ENCODE measurements around the gene UCN3.
"Not testable (repeated sequence)": the region's sequence is repeated elsewhere in the genome, so short reads cannot be mapped to it uniquely, and the experiment has no call there.

Gene UCN3

DNA sequence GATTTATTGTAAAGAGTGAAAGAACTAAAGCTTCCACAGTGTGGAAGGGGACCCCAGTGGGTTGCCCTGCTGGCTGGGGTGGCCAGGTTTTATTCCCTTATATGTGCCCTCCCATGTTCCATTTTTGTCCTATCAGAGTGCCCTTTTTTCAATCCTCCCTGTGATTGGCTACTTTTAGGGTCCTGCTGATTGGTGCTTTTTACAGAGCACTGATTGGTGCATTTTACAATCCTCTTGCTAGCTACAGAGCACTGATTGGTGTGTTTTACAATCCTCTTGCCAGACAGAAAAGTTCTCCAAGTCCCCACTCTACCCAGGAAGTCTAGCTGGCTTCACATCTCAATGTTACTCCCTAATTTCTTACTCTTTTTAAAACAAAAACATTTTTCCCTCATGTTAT, 46.0 kb downstream of the UCN3 start:
- not testable (repeated sequence) for DNase-seq

DNA sequence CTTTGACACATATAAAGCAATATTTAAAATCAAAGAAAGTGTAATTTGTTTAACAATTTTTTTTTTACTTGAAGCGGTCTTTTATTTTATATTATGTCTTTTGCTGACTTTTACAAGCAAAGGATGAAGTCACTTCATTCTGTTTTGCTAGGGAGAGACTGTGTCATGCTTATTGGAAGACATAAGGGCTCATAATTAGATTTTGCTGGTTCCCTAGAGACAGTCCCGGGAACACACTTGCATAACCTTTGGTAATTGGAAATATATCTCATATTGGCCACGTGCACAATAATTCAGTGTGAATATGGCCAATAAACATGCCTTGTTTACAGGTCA, 47.1 kb downstream of the UCN3 start:
- DNase-seq = no peak

DNA sequence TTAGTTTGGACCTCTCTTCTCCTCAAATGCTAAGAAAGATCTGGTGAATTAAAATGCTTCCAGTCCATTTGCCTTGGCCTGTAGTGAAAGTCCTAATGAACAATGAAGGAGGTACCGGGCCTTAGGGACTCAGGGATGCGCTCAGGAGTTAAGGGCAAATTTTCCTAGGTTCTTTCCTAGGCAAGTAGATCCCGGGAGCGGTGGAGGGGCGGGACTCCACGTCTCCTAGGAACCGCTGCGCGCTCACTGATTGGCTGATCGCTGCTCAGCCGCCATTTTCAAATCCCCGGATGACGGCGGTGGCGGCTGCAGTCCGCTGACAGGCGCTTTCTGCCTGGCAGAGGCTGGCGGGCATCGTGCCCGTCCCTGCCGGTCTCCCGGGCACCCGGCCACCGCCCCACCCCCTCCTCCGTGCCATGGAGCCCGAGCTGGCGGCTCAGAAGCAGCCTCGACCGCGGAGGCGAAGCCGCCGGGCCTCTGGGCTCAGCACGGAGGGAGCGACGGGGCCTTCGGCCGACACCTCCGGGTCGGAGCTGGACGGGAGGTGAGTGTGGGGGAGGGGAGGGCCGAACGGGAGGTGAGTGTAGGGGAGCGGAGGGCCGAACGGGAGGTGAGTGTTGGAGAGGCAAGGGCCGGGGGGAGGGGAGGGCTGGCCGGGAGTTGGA, 47.6 kb downstream of the UCN3 start, which contains the start of gene NET1:
Gene NET1, plus strand, starts transcription at position 281 of the 665 bp plus-strand sequence. Its CDS starts 136 bp downstream, at position 417.
- DNase-seq = peak; percentile 96

GRCh38 chr10:5413012-5413938, 48.5 kb downstream of the UCN3 start:
- DNase-seq = peak; percentile 56

- DNase-seq = no peak
Observed at GRCh38 chr10:5416981-5417380, 52.2 kb downstream of the UCN3 start.

DNA sequence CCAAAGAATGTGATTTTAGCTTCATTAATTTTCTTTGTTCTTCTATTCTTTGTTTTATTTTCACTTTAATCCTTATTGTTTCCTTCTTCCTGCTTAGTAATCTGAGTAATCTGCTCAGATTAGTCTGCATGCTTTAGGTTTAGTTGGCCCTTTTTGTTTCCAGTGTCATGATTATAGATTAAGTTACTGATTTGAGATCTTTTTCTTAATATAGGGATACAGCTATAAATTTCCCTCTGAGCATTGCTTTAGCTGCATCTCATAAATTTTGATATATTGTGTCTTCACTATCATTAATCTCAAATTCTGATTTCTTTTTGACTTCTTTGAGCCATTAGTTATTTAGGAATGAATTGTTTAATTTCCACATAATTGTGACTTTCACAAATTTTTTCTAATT, 53.8 kb downstream of the UCN3 start:
- no peak for DNase-seq

- no peak for DNase-seq
Observed at GRCh38 chr10:5419466-5420094, 54.8 kb downstream of the UCN3 start.

DNA sequence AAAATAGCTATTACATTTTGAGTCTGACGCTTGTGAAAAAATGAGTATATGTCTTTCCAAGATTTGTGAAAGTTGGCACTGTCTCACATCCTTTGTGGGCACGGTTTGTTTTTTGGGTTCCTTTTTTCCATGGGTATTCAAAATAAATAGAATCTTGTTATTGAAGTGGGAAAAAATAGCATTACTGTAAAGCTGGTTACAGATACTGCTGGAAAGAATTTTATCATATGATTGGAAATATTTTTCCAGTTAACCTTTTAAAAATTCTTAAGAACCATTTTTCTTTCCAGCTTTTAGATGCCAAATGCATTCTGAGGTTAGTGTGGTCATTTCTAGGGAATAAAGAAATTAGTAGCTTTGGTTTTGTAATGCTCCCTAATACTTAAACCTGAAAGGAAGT, 59.0 kb downstream of the UCN3 start:
- no peak for DNase-seq

All from eye (tissue), 1 donor.